Ovary (tissue), 3 donors: Measurements from ENCODE around the gene MRPL10.

Source experiments
- CTCF ChIP-seq, 3 donors: fragments of 450-650 bp in 2 of 3; fragments of 200-600 bp in 1 of 3; IDR thresholded peaks; one replicate each; pipeline versions ENCODE4 v1.5.1 to v1.8.0; 2016 to 2022; ENCODE audit warnings: antibody characterized with exemption in 3 of 3, mild to moderate bottlenecking in 1 of 3
- EP300 ChIP-seq: sonication (generic); formaldehyde crosslinking; IDR thresholded peaks from one replicate; pipeline ENCODE4 v1.6.1; 2017; ENCODE audit warnings: antibody characterized with exemption
- donor health status: DM: no; HTN: no; CAD: no.

DNA sequence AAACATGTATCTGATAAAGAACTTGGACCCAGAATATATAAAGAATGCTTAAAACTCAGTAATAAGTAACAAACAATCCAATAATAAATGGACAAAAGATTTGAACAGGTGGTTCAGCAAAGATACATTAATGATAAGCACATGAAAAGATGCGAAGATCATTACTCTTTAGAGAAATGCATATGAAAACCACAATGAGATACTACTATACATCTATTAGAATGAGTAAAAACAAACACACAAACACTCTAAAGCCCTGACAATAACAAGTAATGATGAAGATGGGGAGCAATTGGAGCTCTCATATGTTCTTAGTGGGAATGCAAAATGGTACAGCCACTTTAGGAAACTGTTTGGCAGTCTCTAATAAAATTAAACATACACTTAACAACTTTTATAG is 38.9 kb downstream of the MRPL10 start:
- TF ChIP-seq EP300 (no peak), CTCF (IDR thresholded peaks at IDR 0.05) (no peak)
